ENCODE data around the gene DUSP2.

The DUSP2 gene

DNA sequence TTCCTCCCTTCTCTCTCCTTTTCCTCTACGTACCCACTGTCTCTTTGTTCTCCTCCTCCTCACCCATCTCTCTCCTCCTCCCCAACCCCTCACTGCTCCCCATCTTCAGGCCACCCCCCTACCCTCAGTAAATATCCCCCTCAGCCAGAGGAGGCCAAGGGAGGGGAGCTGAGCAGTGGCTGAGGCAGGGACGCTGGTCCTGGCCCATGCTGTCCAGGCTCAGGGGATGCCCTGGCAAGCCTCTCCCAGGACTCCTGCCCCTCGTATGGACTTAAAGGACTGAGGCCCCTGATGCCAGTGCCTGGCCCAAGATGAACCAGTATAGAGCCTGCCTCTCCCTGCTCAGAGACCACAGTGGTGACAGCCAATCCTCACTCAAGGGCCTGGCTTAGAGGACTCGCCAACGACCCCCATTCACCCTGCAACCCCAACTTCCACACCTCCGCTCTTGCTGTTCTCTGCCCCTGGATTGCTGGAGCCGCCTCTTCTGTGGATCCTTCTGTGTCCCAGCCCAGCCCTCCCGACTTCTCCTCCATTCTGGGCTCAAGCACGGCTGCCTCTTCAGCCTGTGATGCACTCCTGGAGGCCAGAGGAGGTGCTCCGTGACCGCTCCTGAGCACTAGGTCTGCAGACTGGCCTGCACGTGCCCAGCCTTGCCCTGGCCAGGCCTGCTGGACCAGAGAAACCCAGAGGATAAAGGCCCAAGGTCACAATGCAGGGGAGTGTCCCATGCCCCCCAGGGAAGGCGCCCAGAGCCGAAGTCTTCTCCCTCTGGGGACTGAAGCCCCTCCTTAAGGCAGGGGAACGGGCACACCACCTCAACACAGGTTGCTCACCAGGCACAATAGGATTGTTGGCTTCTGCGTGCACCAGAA lies 9.5 kb upstream of the DUSP2 start:
- H3K4me3 Mint-ChIP-seq, result no peak overlapping the region
- peaks cover 83% of the 10 kb centered on the region for H3K4me1 Mint-ChIP-seq
- no peaks in the 10 kb centered on the region for H3K9me3 Mint-ChIP-seq
- H3K36me3 Mint-ChIP-seq, result no peaks in the 10 kb centered on the region
- H3K27me3 Mint-ChIP-seq, result no peaks in the 10 kb centered on the region
- peak overlapping the region; percentile 81 for H3K27ac Mint-ChIP-seq

DNA sequence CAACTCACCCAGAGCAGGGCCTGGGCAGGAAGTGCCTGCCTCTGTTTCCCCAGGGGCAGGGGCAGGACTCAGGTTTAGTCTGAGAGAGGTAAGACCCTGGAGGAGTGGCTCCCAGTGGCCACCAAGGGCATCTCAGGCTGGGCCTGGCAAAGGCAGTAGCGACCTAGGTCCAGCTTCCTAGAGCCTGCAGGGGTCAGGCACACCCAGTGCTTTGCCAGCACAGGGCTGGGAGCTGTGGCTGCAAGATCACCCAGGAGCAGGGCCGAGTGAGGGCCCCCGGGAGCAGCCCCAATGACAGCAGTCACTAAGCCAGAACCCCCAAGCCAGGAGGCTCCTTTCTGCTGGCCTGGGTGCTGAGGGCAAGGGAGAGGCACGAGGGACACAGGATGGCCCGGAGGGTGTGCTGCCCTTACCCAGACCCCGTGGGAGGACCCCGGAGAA lies 8.8 kb upstream of the DUSP2 start:
- Mint-ChIP-seq H3K36me3 (no peaks in the 10 kb centered on the region), H3K4me3 (no peak overlapping the region), H3K4me1 (peaks cover 83% of the 10 kb centered on the region), H3K27me3 (no peaks in the 10 kb centered on the region), H3K27ac (no peak overlapping the region), H3K9me3 (no peaks in the 10 kb centered on the region)

DNA sequence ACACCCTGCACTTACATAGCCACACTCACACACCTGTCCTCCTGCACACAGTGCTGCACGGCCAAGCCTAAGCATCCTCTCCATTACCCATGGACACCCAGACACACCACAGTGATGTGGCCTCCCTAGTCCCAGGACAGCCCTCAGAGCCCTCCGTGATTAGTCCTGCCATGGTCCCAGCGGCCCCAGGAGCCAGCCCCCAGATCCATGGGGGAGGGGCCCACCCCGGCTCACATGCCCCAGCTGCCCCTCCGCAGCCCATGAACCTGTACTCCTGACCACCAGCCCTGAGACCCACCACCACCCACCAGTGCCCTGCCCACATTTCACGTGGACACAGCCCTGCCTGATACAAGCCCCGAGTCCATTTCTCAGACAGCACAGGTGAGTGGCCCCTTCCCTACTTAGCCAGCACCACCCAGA lies 8.1 kb upstream of the DUSP2 start:
- peak overlapping the region; percentile 77 for H3K27ac Mint-ChIP-seq
- no peak overlapping the region for H3K4me3 Mint-ChIP-seq
- H3K27me3 Mint-ChIP-seq, result no peaks in the 10 kb centered on the region
- H3K9me3 Mint-ChIP-seq, result no peaks in the 10 kb centered on the region
- no peaks in the 10 kb centered on the region for H3K36me3 Mint-ChIP-seq
- H3K4me1 Mint-ChIP-seq, result peaks cover 83% of the 10 kb centered on the region

DNA sequence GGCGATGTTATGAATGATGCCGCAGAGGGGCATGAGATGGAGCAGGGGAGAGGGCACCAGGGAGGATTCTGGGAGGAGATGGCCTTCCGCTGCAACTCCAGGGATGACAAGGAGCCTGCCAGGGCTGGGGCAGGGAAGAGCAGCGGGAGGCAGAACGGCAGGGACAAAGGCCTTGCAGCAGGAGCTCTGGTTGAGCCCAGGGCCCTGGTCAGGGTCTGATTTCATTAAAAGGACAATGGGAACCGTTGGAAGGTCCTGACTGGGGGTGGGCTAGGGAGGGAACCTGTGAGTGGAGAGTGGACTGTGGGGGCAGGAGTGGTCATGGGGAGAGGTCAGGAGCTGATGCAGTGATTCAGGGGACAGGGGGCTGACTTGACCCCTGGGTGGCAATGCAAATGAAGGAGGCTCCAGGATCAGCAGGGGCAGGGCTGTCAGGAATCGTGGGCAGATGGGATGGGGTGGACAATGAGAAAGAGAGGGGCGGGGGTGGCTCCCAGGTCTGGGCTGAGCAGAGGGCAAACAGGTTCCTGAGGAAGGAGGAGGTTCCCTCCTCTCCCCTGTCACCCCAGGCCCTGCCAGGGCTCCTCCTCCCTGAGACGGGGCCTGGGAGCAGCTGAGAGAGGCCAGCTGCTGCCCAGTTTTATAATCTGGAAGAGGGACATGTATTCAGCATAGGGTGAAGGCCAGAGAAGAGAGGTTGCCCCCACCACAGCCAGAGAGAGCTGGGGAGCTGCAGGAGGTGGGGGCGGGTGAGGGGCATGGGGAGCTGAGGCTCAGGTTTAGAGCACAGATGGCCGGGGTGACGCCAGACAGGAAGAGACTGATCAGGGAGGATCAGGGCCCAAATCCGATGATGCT lies 7.3 kb upstream of the DUSP2 start:
- Mint-ChIP-seq H3K9me3 (no peaks in the 10 kb centered on the region), H3K27me3 (no peaks in the 10 kb centered on the region), H3K4me1 (peaks cover 83% of the 10 kb centered on the region), H3K27ac (peak overlapping the region; percentile 8), H3K4me3 (no peak overlapping the region), H3K36me3 (no peaks in the 10 kb centered on the region)

DNA sequence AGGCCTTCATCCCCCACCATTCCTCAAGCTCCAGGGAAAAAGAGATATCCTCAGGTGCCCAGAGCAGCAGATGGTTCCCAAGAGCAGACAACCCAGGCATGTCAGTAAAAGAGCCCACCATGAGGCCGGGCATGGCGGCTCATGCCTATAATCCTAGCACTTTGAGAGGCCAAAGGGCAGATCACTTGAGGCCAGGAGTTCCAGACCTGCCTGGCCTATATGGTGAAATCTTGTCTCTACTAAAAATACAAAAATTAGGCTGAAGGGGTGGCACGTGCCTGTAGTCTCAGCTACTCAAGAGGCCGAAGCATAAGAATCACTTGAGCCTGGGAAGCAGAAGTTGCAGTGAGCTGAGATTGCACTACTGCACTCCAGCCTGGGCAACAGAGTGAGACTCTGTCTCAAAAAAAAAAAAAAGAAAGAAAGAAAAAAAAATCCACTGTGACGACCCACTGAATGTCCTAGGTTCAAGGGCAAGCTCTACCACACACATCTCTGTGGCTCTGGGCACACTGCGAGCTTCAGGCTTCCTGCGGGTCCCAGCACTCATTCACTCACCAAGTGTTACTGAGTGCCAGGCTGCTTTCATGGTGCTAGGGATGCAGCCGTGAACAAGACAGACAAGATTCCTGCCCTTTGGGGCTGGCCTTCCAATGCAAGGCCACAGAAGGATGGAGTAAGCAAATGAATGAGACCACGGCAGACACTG lies 6.5 kb upstream of the DUSP2 start:
- Mint-ChIP-seq H3K4me1 (peaks cover 83% of the 10 kb centered on the region), H3K27me3 (no peaks in the 10 kb centered on the region), H3K9me3 (no peaks in the 10 kb centered on the region), H3K4me3 (no peak overlapping the region), H3K36me3 (no peaks in the 10 kb centered on the region), H3K27ac (no peak overlapping the region)

DNA sequence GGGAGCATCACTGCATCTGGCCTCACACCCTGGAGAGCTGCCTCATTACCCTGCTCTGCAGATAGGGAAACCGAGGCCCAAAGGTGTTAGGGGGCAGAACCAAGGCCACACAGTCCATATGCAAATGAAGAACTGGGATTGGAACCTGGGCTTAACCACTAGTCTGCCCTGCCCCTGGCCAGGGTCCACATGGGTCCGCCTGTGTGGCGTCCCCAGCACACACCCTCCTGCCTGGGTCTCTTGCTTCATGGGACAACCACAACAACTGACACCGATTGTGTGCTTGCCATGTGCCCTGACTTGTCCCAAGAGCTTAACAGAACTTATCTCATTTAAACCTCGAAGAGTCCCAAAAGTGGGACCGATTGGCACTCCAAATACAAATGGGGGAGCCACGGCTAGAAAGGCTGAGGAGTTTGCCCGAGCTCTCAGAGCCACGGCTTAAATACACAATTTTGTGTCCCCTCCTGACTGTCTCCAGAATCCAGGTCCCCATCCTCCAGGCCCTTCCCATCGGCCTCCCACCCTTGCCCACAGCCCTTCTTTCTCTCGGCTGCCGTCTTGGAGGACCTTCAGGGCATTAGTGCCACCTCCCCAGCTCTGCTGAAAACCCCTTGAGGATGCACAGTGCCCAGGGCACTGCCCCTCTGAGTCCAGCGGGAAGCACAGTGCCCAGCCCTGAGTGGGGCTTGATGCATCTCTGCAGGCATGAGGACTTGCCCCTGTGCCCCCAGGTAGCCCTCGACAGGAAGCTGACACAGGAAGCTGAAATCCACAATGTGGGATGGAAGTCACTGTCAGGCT lies 5.8 kb upstream of the DUSP2 start:
- Mint-ChIP-seq H3K36me3 (no peaks in the 10 kb centered on the region), H3K9me3 (no peaks in the 10 kb centered on the region), H3K27ac (peak overlapping the region; percentile 30), H3K27me3 (no peaks in the 10 kb centered on the region), H3K4me1 (peaks cover 81% of the 10 kb centered on the region), H3K4me3 (no peak overlapping the region)

DNA sequence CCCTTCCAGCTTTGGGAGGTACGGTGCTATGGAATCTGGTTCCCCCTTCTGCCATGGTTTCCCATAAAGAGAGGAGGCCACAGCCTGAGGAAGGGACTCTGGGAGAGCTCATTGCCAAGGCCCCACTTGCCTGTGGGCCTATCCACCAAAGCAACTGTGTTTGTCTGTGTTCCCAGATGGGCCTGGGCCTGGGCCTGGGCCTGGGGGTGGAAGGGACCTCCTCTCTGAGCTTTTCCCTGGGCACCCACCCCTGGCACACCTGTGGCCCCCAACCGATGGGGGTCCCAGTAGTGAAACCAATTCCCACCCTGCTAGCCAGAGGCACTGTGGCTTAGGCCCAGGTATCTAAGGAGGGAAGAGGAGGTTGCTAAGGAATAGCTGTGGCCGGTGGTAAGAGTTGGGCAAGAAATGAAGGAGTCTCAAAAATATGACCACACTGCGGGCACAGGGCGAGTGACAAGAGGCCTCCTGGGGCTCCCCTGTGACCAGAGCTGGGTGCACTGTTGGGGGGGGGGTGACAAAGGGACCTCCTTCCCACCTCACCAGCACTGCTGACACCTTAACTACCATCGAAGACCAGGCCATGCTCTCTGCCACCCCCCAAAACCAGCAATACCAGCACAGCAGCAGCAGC lies 4.9 kb upstream of the DUSP2 start:
- Mint-ChIP-seq H3K4me3 (no peak overlapping the region), H3K36me3 (no peaks in the 10 kb centered on the region), H3K27me3 (no peaks in the 10 kb centered on the region), H3K4me1 (peaks cover 75% of the 10 kb centered on the region), H3K9me3 (no peaks in the 10 kb centered on the region), H3K27ac (peak overlapping the region; percentile 30)

DNA sequence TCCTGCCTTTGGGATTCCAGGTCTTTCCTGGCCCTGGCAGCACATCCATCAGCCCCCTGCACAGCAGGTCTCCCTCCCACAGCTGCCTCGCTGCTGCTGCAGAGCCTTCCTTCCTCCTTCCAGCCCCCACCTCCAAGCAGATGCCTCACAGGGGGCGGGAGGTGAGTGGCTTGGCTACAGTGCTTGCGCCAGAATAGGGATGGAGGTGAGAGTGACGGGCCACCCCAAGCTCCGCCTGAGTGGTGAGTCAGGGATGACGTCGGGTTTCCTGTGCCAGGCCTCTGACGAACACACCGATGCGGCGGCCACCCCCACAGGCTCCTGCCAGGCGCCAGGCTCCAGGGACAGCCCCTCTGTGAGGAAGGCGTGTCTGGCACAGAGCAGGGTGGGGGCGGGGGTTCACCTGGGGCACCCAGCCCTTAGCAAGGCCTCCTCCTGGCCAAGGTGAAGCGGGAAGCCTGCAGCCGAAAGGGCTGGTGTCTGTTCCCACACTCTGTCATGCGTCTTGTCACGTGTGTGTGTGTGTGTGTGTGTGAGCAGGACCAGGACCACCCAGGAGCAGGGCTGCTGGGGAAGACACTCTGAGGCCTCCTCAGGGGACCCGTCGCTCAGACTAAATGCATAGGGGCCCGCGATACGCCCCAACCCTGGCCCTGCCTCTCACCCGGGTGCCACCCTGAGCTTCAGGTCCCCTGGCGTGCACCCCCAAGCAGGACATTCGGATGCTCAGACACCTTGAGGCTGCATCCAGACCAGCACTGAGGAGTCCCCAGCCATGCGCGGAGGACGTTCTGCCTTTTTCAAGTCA lies 3.4 kb upstream of the DUSP2 start:
- Mint-ChIP-seq H3K36me3 (peaks cover 9% of the 10 kb centered on the region), H3K4me3 (peak overlapping the region; percentile 86), H3K27me3 (no peaks in the 10 kb centered on the region), H3K9me3 (no peaks in the 10 kb centered on the region), H3K27ac (peak overlapping the region; percentile 97), H3K4me1 (peaks cover 72% of the 10 kb centered on the region)

DNA sequence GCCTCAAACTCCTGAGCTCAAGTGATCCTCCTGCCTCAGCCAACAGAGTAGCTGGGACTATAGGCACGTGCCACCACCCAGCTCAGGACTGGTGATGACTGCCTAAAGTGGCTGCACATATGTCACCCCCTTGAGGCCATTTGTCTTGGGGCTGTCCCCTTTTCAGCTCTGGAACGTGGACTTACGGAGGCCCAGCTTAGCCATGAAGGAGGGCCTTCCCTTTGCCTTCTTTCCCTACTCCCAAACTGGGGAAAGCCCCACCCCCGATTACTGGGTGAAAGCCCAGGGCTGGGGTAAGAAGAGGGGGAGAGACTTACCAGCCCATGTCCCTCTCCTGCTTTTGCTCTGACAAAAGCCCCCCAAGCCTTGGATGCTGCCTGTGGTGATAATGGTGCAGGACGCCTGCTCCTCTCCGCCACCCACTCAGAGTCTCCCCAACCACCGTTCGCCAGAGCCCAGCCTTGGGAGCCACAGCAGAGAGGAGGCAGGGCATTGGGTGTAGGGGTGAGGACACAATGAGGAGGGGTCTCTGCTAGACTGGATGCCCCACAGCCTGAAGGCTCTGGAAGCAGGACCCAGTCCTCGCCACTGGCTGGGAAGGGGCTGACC lies 2.5 kb upstream of the DUSP2 start:
- H3K36me3 Mint-ChIP-seq, result peaks cover 13% of the 10 kb centered on the region
- H3K27ac Mint-ChIP-seq, result peak overlapping the region; percentile 99
- no peaks in the 10 kb centered on the region for H3K9me3 Mint-ChIP-seq
- H3K4me3 Mint-ChIP-seq, result peak overlapping the region; percentile 86
- H3K4me1 Mint-ChIP-seq, result peaks cover 63% of the 10 kb centered on the region
- no peaks in the 10 kb centered on the region for H3K27me3 Mint-ChIP-seq

DNA sequence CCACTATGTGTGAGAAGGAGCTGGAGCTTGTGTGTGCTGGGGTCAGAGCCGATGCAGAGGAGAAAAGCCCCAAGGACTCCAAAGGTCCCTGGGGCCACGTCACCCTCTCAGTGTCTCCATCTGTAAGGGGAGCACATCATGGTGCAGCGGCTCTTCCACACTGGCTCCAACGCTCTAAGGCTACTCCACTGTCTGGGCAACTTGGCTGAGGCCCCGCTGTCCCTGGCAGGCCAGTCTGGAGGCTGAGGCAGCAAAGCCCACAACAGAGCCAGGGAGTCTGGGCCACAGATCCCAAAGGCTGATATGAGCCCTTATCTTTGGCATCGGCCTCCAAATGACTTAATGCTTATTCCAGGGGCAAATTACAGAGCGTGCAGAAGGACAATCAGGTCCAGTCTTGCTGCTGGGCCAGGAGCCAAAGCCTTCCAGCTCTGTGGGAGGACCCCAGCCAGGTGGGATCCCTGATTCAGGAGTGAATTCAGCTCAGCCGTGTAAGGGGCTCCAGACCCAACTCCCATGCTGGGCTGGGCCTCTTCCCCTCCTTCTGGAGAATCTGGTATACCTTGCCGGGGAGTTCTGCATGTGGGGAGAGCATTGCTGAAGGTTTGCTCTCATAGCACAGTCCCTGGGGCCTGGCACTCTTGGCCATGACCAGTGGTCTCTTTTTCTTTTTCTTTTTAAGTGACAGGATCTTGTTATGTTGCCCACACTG lies 1.8 kb upstream of the DUSP2 start:
- no peaks in the 10 kb centered on the region for H3K9me3 Mint-ChIP-seq
- peaks cover 61% of the 10 kb centered on the region for H3K4me1 Mint-ChIP-seq
- H3K27me3 Mint-ChIP-seq, result no peaks in the 10 kb centered on the region
- H3K4me3 Mint-ChIP-seq, result peak overlapping the region; percentile 86
- H3K27ac Mint-ChIP-seq, result peak overlapping the region; percentile 99
- peaks cover 18% of the 10 kb centered on the region for H3K36me3 Mint-ChIP-seq

DNA sequence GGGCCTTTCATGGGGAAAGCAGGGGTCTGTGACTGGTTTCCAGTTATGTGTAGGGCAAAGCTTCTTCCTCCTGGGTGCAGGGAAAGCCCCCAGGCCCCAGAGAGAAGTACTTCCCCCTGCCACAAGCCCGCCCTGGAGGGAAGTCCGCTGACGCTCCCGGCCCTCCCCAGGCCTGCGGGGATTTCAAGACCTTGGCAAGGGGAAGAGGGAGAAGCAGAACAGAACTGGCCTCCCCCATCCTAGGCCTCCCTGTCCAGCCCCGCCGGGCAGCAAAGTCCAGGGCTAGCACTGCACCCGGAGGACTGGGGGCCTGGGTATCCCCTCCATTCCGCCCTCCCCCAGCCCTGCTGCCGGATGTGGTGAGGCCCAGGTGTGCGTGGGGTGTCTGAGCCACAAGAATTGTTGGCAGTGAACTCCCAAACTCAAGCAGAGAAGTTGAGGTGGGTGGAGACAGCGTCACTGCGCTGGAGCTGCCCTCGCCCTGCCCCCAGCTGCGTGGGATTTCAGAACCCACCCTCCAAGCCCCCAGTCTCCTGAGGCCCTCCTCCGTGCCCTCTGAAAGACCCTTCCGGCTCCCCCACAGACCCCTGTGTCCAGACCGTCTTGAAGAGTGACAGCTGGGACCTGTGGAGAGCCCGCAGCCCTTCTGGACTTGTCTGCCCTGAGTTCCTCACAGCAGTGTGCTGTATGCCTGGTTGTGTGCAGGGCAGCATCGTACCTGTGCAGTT lies 1.1 kb upstream of the DUSP2 start:
- Mint-ChIP-seq H3K36me3 (peaks cover 19% of the 10 kb centered on the region), H3K27me3 (no peaks in the 10 kb centered on the region), H3K4me1 (peaks cover 57% of the 10 kb centered on the region), H3K9me3 (no peaks in the 10 kb centered on the region), H3K27ac (peak overlapping the region; percentile 99), H3K4me3 (peak overlapping the region; percentile 86)

DNA sequence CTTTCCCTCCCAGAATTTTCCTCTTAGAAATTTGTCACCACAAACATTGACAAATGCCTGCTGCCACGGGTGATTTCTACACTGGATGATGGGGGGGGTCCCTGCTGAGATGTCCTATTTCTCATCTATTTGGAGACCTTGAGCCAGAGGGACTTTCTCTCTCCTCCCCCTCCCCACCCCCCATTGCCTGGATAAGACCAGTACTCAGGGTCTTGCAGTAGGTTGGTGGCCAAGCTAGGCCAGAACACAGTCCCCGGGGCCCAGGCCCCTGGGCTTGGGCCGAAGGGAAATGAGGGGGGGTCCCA lies 560 bp upstream of the DUSP2 start:
- Mint-ChIP-seq H3K36me3 (peaks cover 19% of the 10 kb centered on the region), H3K27me3 (no peaks in the 10 kb centered on the region), H3K9me3 (no peaks in the 10 kb centered on the region), H3K4me1 (peaks cover 52% of the 10 kb centered on the region), H3K4me3 (peak overlapping the region; percentile 86), H3K27ac (peak overlapping the region; percentile 99)
